HepG2 (cell line): ENCODE measurements around the gene SRCIN1. TPM values are rescaled to one million over a fixed set of nuclear protein-coding genes. Genes with fewer than 3 reads are reported as not detected.

ENCODE experiments used
- CSRNP2 ChIP-seq: sonication (generic); formaldehyde crosslinking; conservative IDR thresholded peaks from 2 replicates; pipeline ENCODE4 v1.8.0; 2022; ENCODE audit warnings: low read depth, missing genetic modification reagents
- HDAC6 ChIP-seq: fragments of 200-600 bp; sonication (generic); IDR thresholded peaks from 2 replicates; pipeline ENCODE4 v1.7.0; 2017; ENCODE audit warnings: mild to moderate bottlenecking, antibody characterized with exemption, low read length, low read depth
- HNF1A ChIP-seq, 2 experiments: sonication (generic) in 1 of 2; formaldehyde crosslinking in 1 of 2; IDR thresholded peaks; 2 replicates each; pipeline versions ENCODE4 v1.4.0 to v1.6.1; 2016 to 2020; ENCODE audit warnings: borderline replicate concordance in 1 of 2, low read depth in 1 of 2, mild to moderate bottlenecking in 1 of 2, missing genetic modification reagents in 1 of 2
- MBD4 ChIP-seq: IDR thresholded peaks from 2 replicates; pipeline ENCODE4 v1.6.1; 2012; ENCODE audit warnings: low read length, inconsistent platforms, borderline replicate concordance
- NFIC ChIP-seq: IDR thresholded peaks from 2 replicates; pipeline ENCODE4 v1.6.1; 2012; ENCODE audit warnings: mild to moderate bottlenecking, low read length, inconsistent platforms
- NR2F6 ChIP-seq, 2 experiments: IDR thresholded peaks; 2 replicates each; pipeline ENCODE4 v1.6.1; 2016; ENCODE audit warnings: antibody characterized with exemption in 1 of 2, mild to moderate bottlenecking in 1 of 2
- RXRA ChIP-seq: sonication (generic); formaldehyde crosslinking; IDR thresholded peaks from 2 replicates; pipeline ENCODE4 v1.5.1; 2020; ENCODE audit warnings: missing genetic modification reagents
- SNAPC4 ChIP-seq: sonication (generic); formaldehyde crosslinking; IDR thresholded peaks from 2 replicates; pipeline ENCODE4 v1.4.0; 2020; ENCODE audit warnings: mild to moderate bottlenecking, missing genetic modification reagents
- ZBED4 ChIP-seq: sonication (generic); formaldehyde crosslinking; IDR thresholded peaks from 2 replicates; pipeline ENCODE4 v1.4.0; 2020; ENCODE audit warnings: missing genetic modification reagents, borderline replicate concordance
- ZNF337 ChIP-seq: sonication (generic); formaldehyde crosslinking; IDR thresholded peaks from 2 replicates; pipeline ENCODE4 v1.5.1; 2020; ENCODE audit warnings: missing genetic modification reagents, low read depth, mild to moderate bottlenecking, borderline replicate concordance
- ZNF430 ChIP-seq: sonication (generic); formaldehyde crosslinking; IDR thresholded peaks from 2 replicates; pipeline ENCODE4 v1.9.0; 2021; ENCODE audit warnings: mild to moderate bottlenecking, missing genetic modification reagents
- ZNF563 ChIP-seq: sonication (generic); formaldehyde crosslinking; IDR thresholded peaks from 2 replicates; pipeline ENCODE4 v1.8.0; 2022; ENCODE audit warnings: mild to moderate bottlenecking, moderate library complexity, missing genetic modification reagents
- polyA plus RNA-seq, 8 experiments: library from polyadenylated mRNA; depleted of rRNA in 3 of 8; stranded (reverse) in 7 of 8; unstranded in 1 of 8; fragments of >200 nt; fragmentation: Illumina TruSeq in 4 of 8; extraction: Trizol in 4 of 8; gene quantifications; 2 replicates each; pipeline versions ENCODE4 v1.2.1 to v1.2.3, GENCODE V29; 2011 to 2016; ENCODE audit warnings: low read depth in 4 of 8, missing spikeins in 1 of 8, mixed read lengths in 1 of 8; ENCODE audit not compliant: insufficient read depth in 1 of 8
- total RNA-seq, 5 experiments: library from RNA; depleted of rRNA; stranded (reverse); fragments of >200 nt; fragmentation: Illumina TruSeq; extraction: Trizol; gene quantifications; 2 replicates each; pipeline ENCODE4 v1.2.3, GENCODE V29; 2016; ENCODE audit warnings: low read depth in 1 of 5

The SRCIN1 gene
- total and polyA plus RNA-seq, 2 of the 13 experiments (the other 11 are each of a cell fraction or from before 2014, with no cell fraction given): 1.2 to 9.6 TPM

- TF ChIP-seq HNF1A (IDR thresholded peaks at IDR 0.05; ENCODE audit: low read depth): no peak
- no peak; the same call in 1 of the 2 replicates for TF ChIP-seq HNF1A (CRISPR knock-in tag; IDR thresholded peaks at IDR 0.05; ENCODE audit: borderline replicate concordance)
- TF ChIP-seq HDAC6: no peak
- no peak for TF ChIP-seq MBD4
- no peak for TF ChIP-seq SNAPC4 (CRISPR knock-in tag)
- no peak for TF ChIP-seq ZNF563
- TF ChIP-seq ZNF430 (CRISPR knock-in tag): 0 out of 2 replicates have a peak, but pooled peaks have one; percentile 56
- no peak for TF ChIP-seq NR2F6 (IDR thresholded peaks at IDR 0.05)
- peak; percentile 66; the same call in 1 of the 2 replicates for TF ChIP-seq NR2F6 (CRISPR knock-in tag; IDR thresholded peaks at IDR 0.05)
- no peak for TF ChIP-seq ZBED4
- TF ChIP-seq NFIC: no peak
- no peak for TF ChIP-seq RXRA (CRISPR knock-in tag)
- no peak for TF ChIP-seq CSRNP2
- TF ChIP-seq ZNF337 (CRISPR knock-in tag): no peak
Measured at GRCh38 chr17:38559051-38559879, 46.5 kb downstream of the SRCIN1 start (continued).
